GM18867 (cell line): ENCODE data around the gene SLC66A2.

Experiments
- ATAC-seq: cut with Tn5 transposase; IDR thresholded peaks from one replicate; pipeline ENCODE4 v1.9.1; 2021; ENCODE audit warnings: mild to moderate bottlenecking, moderate library complexity; ENCODE audit not compliant: unreplicated experiment

Gene SLC66A2

GRCh38 chr18:79952456-79952995 lies 1.1 kb upstream of the SLC66A2 start:
- ATAC-seq: no peak

DNA sequence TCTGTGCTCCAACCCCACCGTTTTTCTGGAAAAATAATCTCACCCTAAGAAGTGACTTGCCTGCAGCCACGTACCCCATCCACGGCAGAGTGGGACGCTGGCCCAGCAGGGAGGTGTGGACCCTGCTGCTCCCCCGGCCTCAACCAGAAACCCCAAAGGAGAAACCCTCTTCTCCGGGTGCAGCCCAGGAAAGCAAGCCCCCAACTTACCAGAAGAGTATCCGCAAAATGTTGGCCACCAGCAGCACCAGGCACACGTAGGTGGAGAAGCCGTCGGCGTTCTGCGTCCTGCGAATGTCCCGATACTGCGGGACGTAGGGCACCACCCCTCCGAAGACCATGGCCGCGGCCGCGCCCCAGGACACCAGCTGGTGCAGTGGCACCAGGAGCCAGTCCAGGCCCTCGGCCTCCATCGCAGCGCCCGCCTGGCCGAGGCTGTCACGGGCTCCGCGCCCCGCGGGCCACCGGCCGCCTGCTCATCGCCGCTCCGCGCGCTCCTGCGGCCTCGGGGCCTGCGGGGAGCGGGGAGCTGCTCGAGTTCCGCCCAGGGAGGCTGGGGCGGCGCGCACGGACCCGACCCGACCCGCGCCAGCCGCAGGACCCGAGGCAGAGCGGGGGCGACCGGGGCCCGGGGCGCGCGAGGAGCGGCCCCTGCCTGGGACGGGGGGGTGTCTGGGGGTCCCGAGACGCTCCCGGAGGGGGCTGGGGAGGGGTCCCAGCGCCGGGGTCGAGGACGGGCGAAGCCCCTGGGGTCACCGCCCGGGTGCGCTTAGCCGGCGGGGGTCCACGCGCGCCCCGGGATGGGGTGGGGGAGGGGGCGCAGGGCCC lies 725 bp downstream of the SLC66A2 start:
- peak; percentile 32 for ATAC-seq

DNA sequence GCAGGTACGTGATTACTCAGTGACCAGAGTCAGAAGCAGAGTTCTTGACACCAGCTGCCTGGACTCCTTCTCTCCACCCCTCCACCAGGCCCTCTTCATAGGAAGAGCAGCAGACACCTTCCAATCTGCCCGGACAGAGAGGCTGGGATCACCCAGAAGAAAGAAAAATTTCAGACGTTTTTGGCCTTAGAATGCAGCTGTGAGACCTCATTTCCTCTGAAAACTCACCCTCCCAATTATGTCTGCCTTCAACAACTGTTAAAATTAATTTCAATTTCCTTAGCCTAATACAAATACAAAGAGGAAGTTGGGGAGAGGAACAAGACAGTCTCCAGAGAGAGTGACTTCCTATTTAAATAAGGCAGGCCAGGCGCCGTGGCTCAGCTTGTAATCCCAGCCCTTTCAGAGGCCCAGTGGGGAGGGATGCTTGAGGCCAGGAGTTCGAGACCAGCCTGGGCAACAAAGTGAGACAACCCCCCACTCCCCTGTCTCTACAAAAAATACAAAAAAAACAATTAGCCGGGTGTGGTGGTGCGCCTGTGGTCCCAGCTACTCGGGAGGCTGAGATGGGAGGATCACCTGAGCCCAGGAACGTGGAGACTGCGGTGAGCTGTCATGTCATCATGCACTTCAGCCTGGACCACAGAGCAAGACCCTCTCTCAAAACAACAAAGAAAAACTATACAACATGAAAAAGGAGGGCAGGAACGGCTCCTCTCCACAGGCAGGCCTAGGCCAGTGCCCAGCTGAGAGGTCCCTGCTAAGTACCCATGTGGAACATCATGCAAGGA lies 1.6 kb downstream of the SLC66A2 start:
- no peak for ATAC-seq

DNA sequence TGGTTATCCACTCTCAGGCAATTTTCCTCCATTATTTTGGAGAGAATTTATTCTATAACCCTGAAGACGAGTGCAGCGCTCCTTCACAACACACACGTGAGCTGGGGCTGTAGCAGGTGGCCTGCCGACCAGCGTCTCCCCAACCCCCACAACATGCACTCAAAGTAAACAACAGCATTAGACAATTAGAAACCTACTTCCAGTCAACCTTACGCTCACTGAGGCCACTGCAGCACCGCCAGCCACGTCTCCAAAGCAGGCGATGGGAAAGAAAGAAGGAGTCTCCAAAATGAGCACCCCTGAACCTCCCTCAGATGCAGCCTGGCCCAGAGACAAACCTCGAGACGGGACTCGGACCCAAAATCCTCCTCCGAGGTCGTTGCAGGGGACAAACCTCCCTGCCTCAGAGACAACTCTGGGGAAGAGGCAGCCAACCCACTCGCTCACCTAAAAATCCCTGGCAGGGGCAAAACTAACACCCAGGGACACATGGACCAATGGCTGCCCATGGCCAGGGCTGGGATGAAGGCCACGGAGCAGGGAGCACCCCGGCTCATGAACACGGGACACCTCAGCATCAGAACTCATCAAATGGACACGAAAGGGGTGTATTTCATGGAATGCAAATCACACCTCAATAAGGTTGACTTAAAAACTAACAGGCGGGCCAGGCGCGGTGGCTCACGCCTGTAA lies 2.6 kb downstream of the SLC66A2 start:
- ATAC-seq: no peak

- ATAC-seq: no peak
These were observed 3.4 kb downstream of the SLC66A2 start for GRCh38 chr18:79947881-79948610.

- no peak for ATAC-seq
These were observed 4.2 kb downstream of the SLC66A2 start for GRCh38 chr18:79947054-79947755.

DNA sequence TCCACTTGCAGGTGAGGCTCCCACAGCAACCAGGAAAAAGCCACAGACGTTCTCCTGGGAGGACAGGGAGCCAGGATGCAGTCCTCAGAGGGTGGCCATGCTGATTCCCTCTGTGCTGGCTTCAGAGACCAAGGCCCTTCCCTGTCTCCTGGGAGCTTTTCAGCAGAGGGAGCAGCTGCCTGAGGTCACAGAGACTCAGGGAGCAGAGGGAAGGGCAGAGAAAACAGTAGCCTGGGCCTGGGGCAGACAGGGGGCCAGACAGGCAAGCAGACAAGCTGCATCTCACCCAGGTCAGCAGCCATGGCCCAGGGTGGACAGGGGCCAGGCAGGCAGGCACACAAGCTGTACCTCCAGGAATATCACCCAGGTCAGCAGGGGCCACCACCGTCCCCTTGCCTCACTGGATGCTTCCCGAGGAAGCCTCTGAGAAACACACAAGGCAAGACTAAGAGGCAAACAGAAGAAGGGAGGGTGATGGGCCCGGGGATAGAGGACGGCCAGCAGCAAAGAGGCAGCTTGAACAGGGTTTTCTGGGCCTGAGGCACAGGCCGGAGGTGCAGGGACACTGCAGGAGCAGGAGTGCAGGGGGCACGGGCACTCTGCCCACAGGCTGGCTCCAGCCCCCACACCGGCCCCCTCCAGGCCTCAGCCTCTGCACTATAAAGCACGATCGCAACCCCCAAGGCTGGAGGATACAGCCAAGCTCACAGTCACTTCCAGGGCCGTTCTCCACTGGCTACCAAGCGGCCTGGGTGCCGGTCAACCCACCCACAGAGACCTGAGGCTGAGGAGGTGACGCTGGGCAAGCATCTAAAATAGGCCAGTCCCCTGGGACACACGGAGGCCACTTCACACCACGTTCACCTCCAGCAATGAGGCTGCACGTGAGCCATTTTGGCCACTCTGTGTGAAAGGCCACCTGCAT lies 6.1 kb downstream of the SLC66A2 start:
- ATAC-seq: no peak

DNA sequence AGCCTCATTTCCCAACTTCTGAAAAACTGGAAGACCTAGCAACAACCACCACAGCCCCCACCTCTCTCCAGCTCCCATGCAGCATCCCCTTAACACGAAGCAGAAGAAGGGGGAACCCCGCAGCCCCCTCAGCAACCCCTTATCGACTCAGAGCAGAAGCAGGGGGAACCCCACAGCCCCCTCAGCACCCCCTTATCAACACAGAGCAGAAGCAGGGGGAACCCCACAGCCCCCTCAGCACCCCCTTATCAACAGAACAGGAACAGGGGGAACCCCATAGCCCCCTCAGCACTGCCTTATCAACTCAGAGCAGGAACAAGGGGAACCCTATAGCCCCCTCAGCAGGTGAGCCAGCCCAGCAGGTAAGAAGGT lies 6.7 kb downstream of the SLC66A2 start:
- ATAC-seq: no peak

GRCh38 chr18:79944126-79944731 lies 7.2 kb downstream of the SLC66A2 start:
- ATAC-seq: no peak

GRCh38 chr18:79943608-79944125 lies 7.8 kb downstream of the SLC66A2 start:
- ATAC-seq: no peak

- ATAC-seq: no peak
These were observed 8.5 kb downstream of the SLC66A2 start for GRCh38 chr18:79942786-79943607.

GRCh38 chr18:79942211-79942610 lies 9.2 kb downstream of the SLC66A2 start:
- ATAC-seq: no peak

- ATAC-seq: no peak
These were observed 9.9 kb downstream of the SLC66A2 start for GRCh38 chr18:79941473-79942119.

GRCh38 chr18:79940814-79941472 lies 10.5 kb downstream of the SLC66A2 start:
- ATAC-seq: no peak

DNA sequence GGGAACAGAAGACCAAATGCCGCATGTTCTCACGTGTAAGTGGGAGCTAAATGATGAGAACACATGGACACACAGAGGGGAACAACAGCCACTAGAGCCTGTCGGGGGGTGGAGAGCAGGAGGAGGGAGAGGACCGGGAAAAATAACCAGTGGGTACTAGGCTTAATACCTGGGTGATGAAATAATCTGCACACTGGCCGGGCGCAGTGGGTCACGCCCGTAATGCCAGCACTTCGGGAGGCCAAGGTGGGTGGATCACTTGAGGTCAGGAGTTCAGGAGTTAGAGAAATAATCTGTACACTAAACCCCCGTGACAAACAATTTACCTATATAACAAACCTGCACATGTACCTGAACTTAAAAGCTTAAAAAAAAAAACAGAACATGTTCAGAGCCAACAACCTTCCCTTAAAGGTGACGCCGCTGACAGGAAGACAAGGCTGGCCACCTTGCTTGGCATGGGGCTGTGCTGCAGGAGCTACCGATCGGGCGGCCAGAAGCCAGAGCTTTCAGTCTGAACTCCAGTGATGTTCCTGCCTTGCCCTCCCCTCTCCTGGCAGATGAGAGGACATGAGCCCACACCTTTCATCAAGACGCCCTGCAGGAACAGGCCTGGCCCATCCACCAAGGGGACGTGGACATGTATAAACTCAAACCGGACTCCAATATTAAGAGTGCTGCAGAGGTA lies 11.2 kb downstream of the SLC66A2 start:
- no peak for ATAC-seq

DNA sequence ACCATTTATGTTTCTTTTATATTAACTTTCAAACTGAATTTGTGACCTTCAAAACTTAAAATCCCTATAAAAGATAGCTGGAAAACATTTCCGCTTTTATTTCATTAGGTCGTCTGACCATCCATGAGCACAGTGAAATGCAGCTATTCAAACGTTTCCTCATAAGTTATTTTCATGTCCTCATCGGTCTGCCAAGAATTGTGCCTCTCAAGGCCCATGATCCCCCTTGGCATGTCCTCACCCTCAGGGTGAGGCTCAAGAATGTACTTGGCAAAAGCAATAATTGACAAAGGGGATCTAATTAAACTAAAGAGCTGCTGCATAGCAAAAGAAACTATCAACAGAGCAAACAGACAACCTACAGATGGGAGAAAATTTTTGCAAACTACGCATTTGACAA lies 12.4 kb downstream of the SLC66A2 start:
- no peak for ATAC-seq
